Activated CD4-positive, alpha-beta T cell treated with anti-CD3 and anti-CD28 coated beads, Interleukin-2, amount 10 ng/mL, durations not matched to agents 24 days and 14 days (primary cell): ENCODE data around the gene PHF24. TPM values are rescaled to one million over a fixed set of nuclear protein-coding genes. Genes with fewer than 3 reads are reported as not detected.
"Not testable (repeated sequence)": the region's sequence is repeated elsewhere in the genome, so short reads cannot be mapped to it uniquely, and the experiment has no call there.

Experiments
- DNase-seq: peaks from one replicate; pipeline ENCODE4 v3.0.0; 2022
- H3K27ac Mint-ChIP-seq: one replicate; pipeline ENCODE4 v1.8.0; 2022; ENCODE audit warnings: mild to moderate bottlenecking, mixed read lengths
- H3K27me3 Mint-ChIP-seq: one replicate; pipeline ENCODE4 v1.8.0; 2022; ENCODE audit warnings: mixed read lengths
- H3K36me3 Mint-ChIP-seq: one replicate; pipeline ENCODE4 v1.8.0; 2022; ENCODE audit warnings: low read depth, mild to moderate bottlenecking, mixed read lengths
- H3K4me1 Mint-ChIP-seq: one replicate; pipeline ENCODE4 v1.8.0; 2021; ENCODE audit warnings: mixed read lengths
- H3K4me3 Mint-ChIP-seq: one replicate; pipeline ENCODE4 v1.8.0; 2022; ENCODE audit warnings: mild to moderate bottlenecking, moderate library complexity, mixed read lengths
- H3K9me3 Mint-ChIP-seq: one replicate; pipeline ENCODE4 v1.8.0; 2021; ENCODE audit warnings: mixed read lengths
- intact Hi-C: fragments of 100-400 bp; cut with micrococcal nuclease; formaldehyde crosslinking; loops from one replicate; pipeline ENCODE4 v1.15.1; 2023
- total RNA-seq: library from RNA; stranded (reverse); gene quantifications from 2 replicates; pipeline ENCODE4 v1.2.3, GENCODE V29; 2022

PHF24 gene
- total RNA-seq: 0.14 and 0.57 TPM in 2 replicates

DNA sequence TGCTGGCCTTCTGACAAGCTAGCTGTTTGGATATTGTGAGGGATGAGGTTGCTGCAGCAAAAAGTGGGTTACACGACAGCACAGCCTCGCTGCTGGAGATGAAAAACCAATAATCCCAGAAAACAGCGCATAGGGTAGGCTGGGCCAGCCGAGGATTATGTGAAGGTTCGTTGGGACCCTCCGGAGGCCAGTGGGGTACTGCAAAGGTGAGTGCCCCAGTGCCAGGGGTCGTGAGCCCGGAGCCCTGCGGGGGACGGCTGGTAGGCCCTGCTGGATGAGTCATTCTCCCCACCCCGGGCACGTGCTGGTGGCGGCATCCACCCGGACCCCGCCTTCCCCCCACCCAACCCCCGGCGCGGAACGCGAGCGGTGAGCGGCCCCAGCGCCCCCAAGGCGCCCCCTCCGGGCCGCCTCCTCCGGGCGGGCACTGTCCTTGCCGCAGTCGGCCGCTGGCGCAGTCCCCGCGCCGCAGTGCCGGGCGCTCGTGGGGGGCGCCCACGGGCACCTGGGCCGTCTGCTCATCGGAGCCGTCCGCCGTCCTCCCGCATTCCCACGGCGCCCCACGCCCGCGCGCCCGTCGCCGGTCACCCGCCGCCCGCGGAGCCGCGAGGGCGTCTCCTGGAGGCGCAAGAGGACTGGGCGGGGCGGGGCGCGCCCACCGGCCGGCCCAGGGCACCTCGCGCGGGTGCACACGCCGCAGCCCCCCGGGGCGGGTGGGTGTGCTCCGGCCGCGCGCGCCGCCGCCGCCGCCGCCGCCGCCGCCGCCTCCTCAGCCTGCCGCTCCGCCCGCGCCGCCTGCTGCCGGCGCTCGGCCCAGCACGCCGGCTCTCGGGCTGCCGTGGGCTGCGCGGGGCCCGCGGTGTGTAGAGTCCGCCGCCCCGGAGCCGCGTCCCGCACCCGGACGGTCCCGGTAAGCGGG is at the start of gene PHF24:
TSS of gene PHF24 (plus strand) at position 794 of the 919 bp plus-strand sequence. CDS start 13,014 bp downstream, outside the sequence.
- intact Hi-C loops: no loop called here
- H3K4me1 Mint-ChIP-seq: peaks cover 21% of the 10 kb centered on the region
- H3K36me3 Mint-ChIP-seq: no peaks in the 10 kb centered on the region
- H3K27ac Mint-ChIP-seq: no peak within 1 kb of the TSS
- no peaks in the 10 kb centered on the region for H3K9me3 Mint-ChIP-seq
- peak; percentile 73 for DNase-seq
- H3K27me3 Mint-ChIP-seq: peaks cover 55% of the 10 kb centered on the region
- peak within 1 kb of the TSS; percentile 53 for H3K4me3 Mint-ChIP-seq

DNA sequence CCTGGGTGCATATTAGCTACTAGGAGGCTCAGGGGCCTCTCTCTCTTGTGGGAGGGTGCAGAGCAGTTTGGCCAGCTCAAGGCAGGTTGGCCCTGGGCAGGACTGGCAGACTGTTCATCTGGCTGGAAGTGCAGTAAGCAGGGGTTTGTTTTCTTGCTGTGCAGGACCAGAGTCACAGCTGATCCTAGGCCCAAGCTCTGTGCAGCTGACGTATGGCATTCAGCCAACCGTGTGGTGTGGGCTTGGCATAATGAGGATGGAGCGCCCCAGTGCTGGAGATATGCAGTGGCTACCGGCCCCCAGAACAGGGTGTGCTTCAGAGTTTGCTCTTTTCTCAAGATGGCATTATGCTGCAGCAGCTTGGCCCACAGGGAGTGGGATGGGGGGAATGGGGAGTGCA is 31.0 kb upstream of the PHF24 start:
- peaks cover 20% of the 10 kb centered on the region for H3K9me3 Mint-ChIP-seq
- peaks cover 2% of the 10 kb centered on the region for H3K36me3 Mint-ChIP-seq
- intact Hi-C loops: no loop called here

GRCh38 chr9:34928921-34929320 is 29.2 kb upstream of the PHF24 start:
- peaks cover 14% of the 10 kb centered on the region for H3K27me3 Mint-ChIP-seq
- no peak for DNase-seq
- intact Hi-C loops: no loop called here
- H3K9me3 Mint-ChIP-seq: peaks cover 16% of the 10 kb centered on the region
- peaks cover 10% of the 10 kb centered on the region for H3K4me1 Mint-ChIP-seq
- H3K27ac Mint-ChIP-seq: no peak overlapping the region
- H3K36me3 Mint-ChIP-seq: peaks cover 2% of the 10 kb centered on the region
- no peak overlapping the region for H3K4me3 Mint-ChIP-seq

More for the DNA sequence above, 31.0 kb upstream of the PHF24 start:
- no peak for DNase-seq
- H3K27ac Mint-ChIP-seq: no peak overlapping the region
- H3K4me1 Mint-ChIP-seq: peaks cover 10% of the 10 kb centered on the region
- peaks cover 17% of the 10 kb centered on the region for H3K27me3 Mint-ChIP-seq
- H3K4me3 Mint-ChIP-seq: no peak overlapping the region

DNA sequence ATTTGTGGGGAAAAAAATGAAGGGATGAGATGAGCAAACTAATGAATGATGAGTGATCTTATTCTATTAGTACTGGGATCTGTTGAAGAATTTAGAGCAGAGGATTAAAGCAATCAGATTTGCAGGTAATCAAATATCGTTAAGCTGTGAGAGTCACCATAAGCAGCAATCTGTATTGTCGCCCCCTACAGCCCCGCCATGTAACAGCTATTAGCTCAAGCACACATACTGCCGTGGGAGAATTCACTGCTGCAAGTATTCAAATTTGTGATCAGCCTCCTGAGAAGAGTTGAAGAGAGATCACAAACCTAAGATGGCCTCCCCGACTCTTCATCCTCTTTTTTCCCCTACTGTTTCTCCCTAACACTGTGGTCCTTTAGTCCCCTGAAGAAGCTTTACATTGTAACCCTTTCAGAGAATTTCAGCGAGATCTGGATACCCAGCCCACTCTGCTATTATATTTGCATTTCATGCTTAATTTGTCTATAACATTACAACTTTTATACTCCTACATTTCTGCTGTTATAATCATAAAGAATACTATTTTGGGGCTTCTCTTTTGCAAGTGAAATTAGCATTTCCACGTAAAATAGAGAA is 28.5 kb upstream of the PHF24 start:
- Mint-ChIP-seq H3K27ac (no peak overlapping the region), H3K27me3 (peaks cover 9% of the 10 kb centered on the region), H3K4me3 (no peak overlapping the region), H3K9me3 (peaks cover 11% of the 10 kb centered on the region), H3K36me3 (peaks cover 2% of the 10 kb centered on the region), H3K4me1 (peaks cover 10% of the 10 kb centered on the region)
- intact Hi-C loops: no loop called here
- DNase-seq: peak; percentile 68

DNA sequence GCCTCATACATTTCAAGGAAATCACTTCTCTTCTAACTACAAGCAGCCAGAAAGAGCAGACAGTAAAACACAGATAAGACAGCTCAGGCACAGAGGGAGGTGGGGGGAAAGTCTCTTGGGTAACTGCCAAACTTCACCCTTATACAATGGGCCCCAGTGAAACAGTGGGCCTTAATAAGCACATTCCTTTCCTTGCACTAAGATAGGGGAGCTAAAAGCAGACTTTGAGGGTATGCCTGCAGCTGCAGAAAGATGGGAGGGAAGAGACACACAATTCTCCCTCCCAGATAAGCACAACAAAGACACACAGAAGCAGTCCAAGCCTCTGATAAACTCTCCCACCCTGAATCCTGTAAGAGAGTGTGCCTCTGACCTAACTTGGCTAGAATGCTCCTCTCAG is 18.1 kb upstream of the PHF24 start:
- H3K27me3 Mint-ChIP-seq, intact Hi-C loops, H3K27ac Mint-ChIP-seq, H3K4me1 Mint-ChIP-seq, H3K4me3 Mint-ChIP-seq, H3K36me3 Mint-ChIP-seq, DNase-seq, H3K9me3 Mint-ChIP-seq: not testable (repeated sequence)

- intact Hi-C loops: no loop called here
- Mint-ChIP-seq H3K4me1 (peaks cover 3% of the 10 kb centered on the region), H3K27me3 (peaks cover 44% of the 10 kb centered on the region), H3K9me3 (no peaks in the 10 kb centered on the region), H3K27ac (no peak overlapping the region), H3K4me3 (no peak overlapping the region), H3K36me3 (no peaks in the 10 kb centered on the region)
- no peak for DNase-seq
Measured at GRCh38 chr9:34948451-34948850, 9.6 kb upstream of the PHF24 start.

GRCh38 chr9:34954225-34954624 is 3.9 kb upstream of the PHF24 start:
- Mint-ChIP-seq H3K4me3 (no peak overlapping the region), H3K27me3 (peaks cover 64% of the 10 kb centered on the region), H3K4me1 (peaks cover 3% of the 10 kb centered on the region), H3K27ac (no peak overlapping the region), H3K9me3 (no peaks in the 10 kb centered on the region), H3K36me3 (no peaks in the 10 kb centered on the region)
- intact Hi-C loops: no loop called here
- DNase-seq: no peak

DNA sequence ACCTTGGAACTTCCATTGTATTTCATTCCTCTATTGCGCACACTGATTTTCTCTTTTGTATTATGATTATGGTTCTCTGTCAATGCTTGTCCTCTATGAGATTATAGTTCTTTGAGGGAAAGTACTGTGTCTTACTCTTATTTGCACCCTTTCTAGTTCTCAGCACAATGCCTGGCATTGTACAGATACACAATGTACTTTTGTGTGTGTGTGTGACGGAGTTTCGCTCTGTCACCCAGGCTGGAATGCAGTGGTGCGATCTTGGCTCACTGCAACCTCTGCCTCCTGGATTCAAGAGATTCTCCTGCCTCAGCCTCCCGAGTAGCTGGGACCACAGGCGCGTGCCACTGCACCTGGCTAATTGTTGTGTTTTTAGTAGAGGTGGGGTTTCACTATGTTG is 2.0 kb upstream of the PHF24 start:
- peaks cover 69% of the 10 kb centered on the region for H3K27me3 Mint-ChIP-seq
- H3K36me3 Mint-ChIP-seq, intact Hi-C loops: not testable (repeated sequence)

DNA sequence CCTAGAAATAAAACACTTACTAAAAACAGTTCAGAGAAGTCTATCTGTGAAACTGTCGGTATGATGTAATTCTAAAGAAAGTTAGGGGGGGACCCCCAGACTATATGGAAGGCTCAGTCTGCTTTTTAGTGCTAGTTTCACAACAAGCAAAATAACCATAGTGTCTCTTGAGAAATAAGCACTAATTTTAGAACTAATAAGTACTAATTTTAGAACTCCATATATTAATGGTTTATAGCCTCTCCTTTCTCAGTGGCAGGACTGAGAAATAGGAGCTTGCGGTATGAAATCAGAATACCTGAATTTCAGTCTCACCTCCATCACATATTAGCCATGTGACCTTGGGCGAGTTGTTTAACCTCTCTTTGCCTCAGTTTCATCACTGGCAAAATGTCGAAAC is 1.4 kb upstream of the PHF24 start:
- intact Hi-C loops: no loop called here

More for the DNA sequence above, 2.0 kb upstream of the PHF24 start:
- not testable (repeated sequence) for H3K4me1 Mint-ChIP-seq, H3K9me3 Mint-ChIP-seq, H3K27ac Mint-ChIP-seq, DNase-seq, H3K4me3 Mint-ChIP-seq

GRCh38 chr9:34958411-34958982 is 412 bp downstream of the PHF24 start:
- Mint-ChIP-seq H3K36me3 (no peaks in the 10 kb centered on the region), H3K4me1 (peaks cover 26% of the 10 kb centered on the region), H3K27ac (no peak overlapping the region), H3K9me3 (no peaks in the 10 kb centered on the region), H3K27me3 (peaks cover 49% of the 10 kb centered on the region), H3K4me3 (peak overlapping the region; percentile 30)
- DNase-seq: no peak
- intact Hi-C loops: no loop called here

More for the DNA sequence above, 1.4 kb upstream of the PHF24 start:
- no peaks in the 10 kb centered on the region for H3K9me3 Mint-ChIP-seq
- peaks cover 12% of the 10 kb centered on the region for H3K4me1 Mint-ChIP-seq
- no peaks in the 10 kb centered on the region for H3K36me3 Mint-ChIP-seq
- no peak overlapping the region for H3K4me3 Mint-ChIP-seq
- no peak for DNase-seq
- no peak overlapping the region for H3K27ac Mint-ChIP-seq
- H3K27me3 Mint-ChIP-seq: peaks cover 66% of the 10 kb centered on the region

DNA sequence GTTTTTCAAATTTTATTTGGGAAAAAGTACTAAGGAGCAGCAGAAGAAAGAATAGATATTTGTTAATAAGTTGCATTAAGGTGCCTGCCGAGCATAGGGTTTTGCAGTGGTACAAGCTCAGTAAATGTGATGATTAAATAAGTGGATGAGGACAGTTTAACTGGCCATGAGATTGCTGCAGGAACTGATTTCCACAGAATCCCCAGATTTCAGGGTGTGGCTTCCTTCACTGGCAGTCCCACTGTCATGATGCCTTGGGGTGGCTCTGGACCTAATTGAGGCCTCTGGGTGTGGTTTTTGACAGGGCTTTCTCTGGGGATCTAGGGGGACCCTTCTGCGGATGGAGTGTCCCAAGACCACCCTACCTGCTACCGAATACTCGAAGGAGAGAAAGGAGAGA is 1.4 kb downstream of the PHF24 start:
- Mint-ChIP-seq H3K4me1 (peaks cover 33% of the 10 kb centered on the region), H3K27ac (no peak overlapping the region), H3K36me3 (no peaks in the 10 kb centered on the region), H3K9me3 (no peaks in the 10 kb centered on the region), H3K4me3 (no peak overlapping the region), H3K27me3 (peaks cover 55% of the 10 kb centered on the region)
- intact Hi-C loops: no loop called here
- DNase-seq: no peak

GRCh38 chr9:34961574-34962490 is 3.7 kb downstream of the PHF24 start:
- H3K27ac Mint-ChIP-seq: peak overlapping the region; percentile 45

GRCh38 chr9:34962546-34962945 is 4.5 kb downstream of the PHF24 start:
- H3K27ac Mint-ChIP-seq: peak overlapping the region; percentile 45
- intact Hi-C loops: loop anchor here (1.0 to 5.0 kb wide), 3 partner anchors 23 to 65 kb away; partner anchors contain the start of gene DNAJB5
- DNase-seq: no peak
- peaks cover 58% of the 10 kb centered on the region for H3K27me3 Mint-ChIP-seq
- H3K9me3 Mint-ChIP-seq: no peaks in the 10 kb centered on the region
- H3K4me1 Mint-ChIP-seq: peaks cover 38% of the 10 kb centered on the region
- no peaks in the 10 kb centered on the region for H3K36me3 Mint-ChIP-seq
- peak overlapping the region; percentile 36 for H3K4me3 Mint-ChIP-seq

More at GRCh38 chr9:34961574-34962490, 3.7 kb downstream of the PHF24 start:
- H3K9me3 Mint-ChIP-seq: no peaks in the 10 kb centered on the region
- peaks cover 58% of the 10 kb centered on the region for H3K27me3 Mint-ChIP-seq
- intact Hi-C loops: loop anchor here (1.0 to 5.0 kb wide), 3 partner anchors 23 to 65 kb away; partner anchors contain the start of gene DNAJB5
- no peaks in the 10 kb centered on the region for H3K36me3 Mint-ChIP-seq
- H3K4me3 Mint-ChIP-seq: peak overlapping the region; percentile 36
- H3K4me1 Mint-ChIP-seq: peaks cover 36% of the 10 kb centered on the region
- no peak for DNase-seq
